H9 (cell line): ENCODE data around the gene SUV39H2. TPM values are rescaled to one million over a fixed set of nuclear protein-coding genes. Genes with fewer than 3 reads are reported as not detected.

ENCODE experiments used
- DNase-seq: peaks from one replicate; pipeline ENCODE4 v3.0.0-alpha.2; 2017
- H2AFZ ChIP-seq: one replicate; pipeline ENCODE4 v1.6.1; 2013; ENCODE audit warnings: mild to moderate bottlenecking, low read length, control low read depth, moderate library complexity
- H2AK5ac ChIP-seq: 2 replicates; pipeline ENCODE4 v1.6.1; 2013; ENCODE audit warnings: low read length, control low read depth, mixed read lengths; ENCODE audit not compliant: insufficient read length
- H2BK120ac ChIP-seq: one replicate; pipeline ENCODE4 v1.6.1; 2013; ENCODE audit warnings: low read depth, mild to moderate bottlenecking, low read length, control low read depth, inconsistent platforms; ENCODE audit not compliant: poor library complexity, severe bottlenecking
- H2BK12ac ChIP-seq: 2 replicates; pipeline ENCODE4 v1.6.1; 2013; ENCODE audit warnings: low read length, control low read depth, mixed read lengths, low read depth; ENCODE audit not compliant: insufficient read length
- H2BK15ac ChIP-seq: 2 replicates; pipeline ENCODE4 v1.6.1; 2013; ENCODE audit warnings: low read depth, low read length, control low read depth
- H2BK20ac ChIP-seq: one replicate; pipeline ENCODE4 v1.6.1; 2013; ENCODE audit warnings: low read depth, mild to moderate bottlenecking, low read length, control low read depth, inconsistent platforms; ENCODE audit not compliant: poor library complexity, severe bottlenecking
- H2BK5ac ChIP-seq: 2 replicates; pipeline ENCODE4 v1.6.1; 2013; ENCODE audit warnings: low read length, control low read depth, mixed read lengths; ENCODE audit not compliant: insufficient read length
- H3K14ac ChIP-seq: 2 replicates; pipeline ENCODE4 v1.6.1; 2013; ENCODE audit warnings: low read length, control low read depth; ENCODE audit not compliant: insufficient read depth
- H3K18ac ChIP-seq: 2 replicates; pipeline ENCODE4 v1.6.1; 2013; ENCODE audit warnings: low read depth, mild to moderate bottlenecking, mixed read lengths, low read length, control low read depth; ENCODE audit not compliant: insufficient read length
- H3K23ac ChIP-seq: 2 replicates; pipeline ENCODE4 v1.6.1; 2013; ENCODE audit warnings: low read length, control low read depth, mixed read lengths, low read depth; ENCODE audit not compliant: insufficient read length
- H3K23me2 ChIP-seq: 2 replicates; pipeline ENCODE4 v1.6.1; 2013; ENCODE audit warnings: low read depth, mild to moderate bottlenecking, mixed read lengths, low read length, control low read depth; ENCODE audit not compliant: insufficient read length, poor library complexity, severe bottlenecking
- H3K27ac ChIP-seq: 2 replicates; pipeline ENCODE4 v1.5.1; 2013; ENCODE audit warnings: low read length, control low read depth, mixed read lengths, low read depth; ENCODE audit not compliant: insufficient read length
- H3K27me3 ChIP-seq: 2 replicates; pipeline ENCODE4 v1.6.1; 2013; ENCODE audit warnings: low read length, control low read depth, inconsistent platforms; ENCODE audit not compliant: insufficient read depth
- H3K4ac ChIP-seq: 2 replicates; pipeline ENCODE4 v1.6.1; 2013; ENCODE audit warnings: low read depth, mild to moderate bottlenecking, control low read depth, inconsistent platforms, low read length, moderate library complexity
- H3K4me1 ChIP-seq: 2 replicates; pipeline ENCODE4 v1.6.1; 2013; ENCODE audit warnings: low read length, control low read depth, inconsistent platforms; ENCODE audit not compliant: insufficient read depth
- H3K4me2 ChIP-seq: 2 replicates; pipeline ENCODE4 v1.6.1; 2013; ENCODE audit warnings: low read length, control low read depth, mixed read lengths; ENCODE audit not compliant: insufficient read length, insufficient read depth
- H3K56ac ChIP-seq: 2 replicates; pipeline ENCODE4 v1.6.1; 2013; ENCODE audit warnings: low read depth, mild to moderate bottlenecking, mixed read lengths, low read length, control low read depth; ENCODE audit not compliant: insufficient read length
- H3K79me1 ChIP-seq: 2 replicates; pipeline ENCODE4 v1.6.1; 2013; ENCODE audit warnings: low read depth, mild to moderate bottlenecking, moderate library complexity, low read length, control low read depth, inconsistent platforms; ENCODE audit not compliant: insufficient read depth, poor library complexity, severe bottlenecking
- H3K79me2 ChIP-seq: 2 replicates; pipeline ENCODE4 v1.6.1; 2013; ENCODE audit warnings: low read length, control low read depth, inconsistent platforms; ENCODE audit not compliant: insufficient read depth
- H3K9ac ChIP-seq: 2 replicates; pipeline ENCODE4 v1.6.1; 2013; ENCODE audit warnings: low read length, control low read depth, mixed read lengths; ENCODE audit not compliant: insufficient read length; ENCODE audit errors: extremely low read depth
- H3K9me3 ChIP-seq: one replicate; pipeline ENCODE4 v1.6.1; 2013; ENCODE audit warnings: low read depth, low read length, inconsistent platforms; ENCODE audit not compliant: control insufficient read depth
- H3T11ph ChIP-seq: one replicate; pipeline ENCODE4 v1.6.1; 2013; ENCODE audit warnings: mild to moderate bottlenecking, low read length, control low read depth, inconsistent platforms
- H4K20me1 ChIP-seq: one replicate; pipeline ENCODE4 v1.6.1; 2013; ENCODE audit not compliant: control insufficient read depth, insufficient read length, insufficient read depth
- H4K5ac ChIP-seq: 2 replicates; pipeline ENCODE4 v1.6.1; 2013; ENCODE audit warnings: low read depth, mild to moderate bottlenecking, mixed read lengths, low read length, control low read depth; ENCODE audit not compliant: insufficient read length
- H4K8ac ChIP-seq: replicated peaks from 2 replicates; pipeline ENCODE4 v1.6.1; 2013; ENCODE audit warnings: low read length, control low read depth, mixed read lengths, low read depth; ENCODE audit not compliant: insufficient read length
- H4K91ac ChIP-seq: 2 replicates; pipeline ENCODE4 v1.6.1; 2013; ENCODE audit warnings: low read depth, mild to moderate bottlenecking, moderate library complexity, mixed read lengths, low read length, control low read depth; ENCODE audit not compliant: insufficient read length
- H3K27ac Mint-ChIP-seq, 3 experiments: 2 replicates in 2 of 3; 3 replicates in 1 of 3; pipeline ENCODE4 v1.8.0; 2020 to 2021; ENCODE audit warnings: mixed read lengths in 3 of 3, mild to moderate bottlenecking in 1 of 3, moderate library complexity in 1 of 3
- H3K27me3 Mint-ChIP-seq: 2 replicates; pipeline ENCODE4 v1.8.0; 2021; ENCODE audit warnings: low read depth, mild to moderate bottlenecking, moderate library complexity, mixed read lengths
- H3K36me3 Mint-ChIP-seq, 3 experiments: 2 replicates in 2 of 3; 3 replicates in 1 of 3; pipeline ENCODE4 v1.8.0; 2020 to 2021; ENCODE audit warnings: low read depth in 3 of 3, mixed read lengths in 3 of 3; ENCODE audit not compliant: insufficient read depth in 1 of 3
- H3K4me1 Mint-ChIP-seq, 2 experiments: 2 replicates each; pipeline ENCODE4 v1.8.0; 2020; ENCODE audit warnings: mixed read lengths in 2 of 2
- H3K4me3 Mint-ChIP-seq, 2 experiments: 2 replicates in 1 of 2; 3 replicates in 1 of 2; pipeline ENCODE4 v1.8.0; 2020 to 2021; ENCODE audit warnings: mild to moderate bottlenecking in 2 of 2, mixed read lengths in 2 of 2, moderate library complexity in 1 of 2
- H3K9me3 Mint-ChIP-seq, 2 experiments: 2 replicates in 1 of 2; 3 replicates in 1 of 2; pipeline ENCODE4 v1.8.0; 2020; ENCODE audit warnings: mild to moderate bottlenecking in 2 of 2, mixed read lengths in 2 of 2, moderate library complexity in 1 of 2
- CTCF ChIP-seq: fragments of 200-600 bp; sonication (generic); conservative IDR thresholded peaks from 3 replicates; pipeline ENCODE4 v1.8.0; 2021; ENCODE audit warnings: antibody characterized with exemption, mild to moderate bottlenecking
- WGBS: extraction: QIAGEN DNeasy Blood & Tissue Kit; methylation state at CpG from one replicate; pipeline ENCODE4 v1.1.7; 2013; ENCODE audit warnings: missing lambda C conversion rate, low lambda C conversion rate, mixed read lengths; ENCODE audit not compliant: insufficient read length; ENCODE audit errors: extremely low coverage; 5-methylcytosine and 5-hydroxymethylcytosine counted together
- total RNA-seq: library from RNA; stranded (reverse); gene quantifications from 2 replicates; pipeline ENCODE4 v1.2.1, GENCODE V29; 2021

SUV39H2 gene
- total RNA-seq, 1 experiment from 2014 or later, result 59.7 TPM

GRCh38 chr10:14844948-14845347 lies 33.7 kb upstream of the SUV39H2 start:
- H3K14ac ChIP-seq, result no peak overlapping the region
- no peak overlapping the region for H2AFZ ChIP-seq
- no peak overlapping the region for H3K4ac ChIP-seq
- no peak overlapping the region for H3K18ac ChIP-seq
- WGBS, result no CpG with 5 or more reads among the region's 2 CpGs
- Mint-ChIP-seq H3K36me3 (peaks cover 25 to 60% (median 57%) of the 10 kb centered on the region in 3 experiments; a peak in 6 of 7 replicates), H3K4me3 (no peak overlapping the region), H3K27ac (no peak overlapping the region), H3K4me1 (no peaks in the 10 kb centered on the region), H3K9me3 (no peaks in the 10 kb centered on the region), H3K27me3 (no peaks in the 10 kb centered on the region; the same call in 1 of the 2 replicates)
- no peaks in the 10 kb centered on the region for H3K79me2 ChIP-seq
- H2BK12ac ChIP-seq, result no peak overlapping the region
- H2BK20ac ChIP-seq, result no peak overlapping the region
- no peak overlapping the region for H4K91ac ChIP-seq
- no peak for TF ChIP-seq CTCF
- H3K23me2 ChIP-seq, result no peaks in the 10 kb centered on the region
- no peak overlapping the region for H3K27ac ChIP-seq
- no peaks in the 10 kb centered on the region for H3K4me1 ChIP-seq
- no peak overlapping the region for H2BK15ac ChIP-seq
- no peak overlapping the region for H3K23ac ChIP-seq
- H4K8ac ChIP-seq, result no peak overlapping the region
- no peak overlapping the region for H3K9ac ChIP-seq
- H3K79me1 ChIP-seq, result no peaks in the 10 kb centered on the region
- H2BK120ac ChIP-seq, result no peak overlapping the region
- no peak overlapping the region for H4K5ac ChIP-seq
- H3K27me3 ChIP-seq, result no peaks in the 10 kb centered on the region
- no peaks in the 10 kb centered on the region for H3K9me3 ChIP-seq
- H3T11ph ChIP-seq, result no peak overlapping the region
- no peak overlapping the region for H2AK5ac ChIP-seq
- no peak overlapping the region for H3K56ac ChIP-seq
- H2BK5ac ChIP-seq, result no peak overlapping the region
- no peak overlapping the region for H3K4me2 ChIP-seq
- DNase-seq, result no peak
- no peaks in the 10 kb centered on the region for H4K20me1 ChIP-seq
